Measurements from ENCODE around the gene MAPKBP1. TPM values are rescaled to one million over a fixed set of nuclear protein-coding genes. Genes with fewer than 3 reads are reported as not detected.

The MAPKBP1 gene
- total RNA-seq, 1 donor from 2014 or later, result 27.6 TPM

- no peak for TF ChIP-seq CTCF (IDR thresholded peaks at IDR 0.05)
- no peak overlapping the region for H3K27ac ChIP-seq
- no peaks in the 10 kb centered on the region for H3K36me3 ChIP-seq
- intact Hi-C loops (cut with DNase I), result no loop called here
- no peaks in the 10 kb centered on the region for H3K9me3 ChIP-seq
- H3K4me1 ChIP-seq, result no peaks in the 10 kb centered on the region
- no peak overlapping the region for H3K4me3 ChIP-seq
- H3K27me3 ChIP-seq, result no peaks in the 10 kb centered on the region
- DNase-seq (ENCODE audit: low spot score in 2 of 2), result no peak
These were observed 91.3 kb downstream of the MAPKBP1 start for GRCh38 chr15:41865490-41866055.

GRCh38 chr15:41866263-41866703 is 92.0 kb downstream of the MAPKBP1 start:
- no peaks in the 10 kb centered on the region for H3K9me3 ChIP-seq
- H3K36me3 ChIP-seq, result no peaks in the 10 kb centered on the region
- no peaks in the 10 kb centered on the region for H3K4me1 ChIP-seq
- H3K27me3 ChIP-seq, result no peaks in the 10 kb centered on the region
- no peak overlapping the region for H3K4me3 ChIP-seq
- TF ChIP-seq CTCF (IDR thresholded peaks at IDR 0.05), result no peak
- no peak for DNase-seq (ENCODE audit: low spot score in 2 of 2)
- no peak overlapping the region for H3K27ac ChIP-seq
- intact Hi-C loops (cut with DNase I), result no loop called here

GRCh38 chr15:41866872-41867579 is 92.7 kb downstream of the MAPKBP1 start:
- no peak for DNase-seq (ENCODE audit: low spot score in 2 of 2)
- intact Hi-C loops (cut with DNase I), result no loop called here
- Histone ChIP-seq H3K27me3 (no peaks in the 10 kb centered on the region), H3K9me3 (no peaks in the 10 kb centered on the region), H3K4me3 (no peak overlapping the region), H3K36me3 (no peaks in the 10 kb centered on the region), H3K27ac (no peak overlapping the region), H3K4me1 (no peaks in the 10 kb centered on the region)
- no peak for TF ChIP-seq CTCF (IDR thresholded peaks at IDR 0.05)

GRCh38 chr15:41868321-41868720 is 94.0 kb downstream of the MAPKBP1 start:
- Histone ChIP-seq H3K4me1 (no peaks in the 10 kb centered on the region), H3K36me3 (no peaks in the 10 kb centered on the region), H3K4me3 (no peak overlapping the region), H3K9me3 (no peaks in the 10 kb centered on the region), H3K27ac (no peak overlapping the region), H3K27me3 (no peaks in the 10 kb centered on the region)
- no peak for DNase-seq (ENCODE audit: low spot score in 2 of 2)
- no peak for TF ChIP-seq CTCF (IDR thresholded peaks at IDR 0.05)
- intact Hi-C loops (cut with DNase I), result no loop called here

GRCh38 chr15:41869770-41870688 is 95.7 kb downstream of the MAPKBP1 start:
- intact Hi-C loops (cut with DNase I), result no loop called here
- Histone ChIP-seq H3K27me3 (no peaks in the 10 kb centered on the region), H3K4me3 (no peak overlapping the region), H3K9me3 (no peaks in the 10 kb centered on the region), H3K27ac (no peak overlapping the region), H3K4me1 (no peaks in the 10 kb centered on the region), H3K36me3 (no peaks in the 10 kb centered on the region)
- no peak for DNase-seq (ENCODE audit: low spot score in 2 of 2)
- no peak for TF ChIP-seq CTCF (IDR thresholded peaks at IDR 0.05)

All from ascending aorta (tissue), 2 donors.